Measurements from ENCODE around the gene MCOLN3. TPM values are rescaled to one million over a fixed set of nuclear protein-coding genes. Genes with fewer than 3 reads are reported as not detected.
A peak's percentile ranks its signal among the peaks of the same experiment; 100 is the strongest.
"Not testable (repeated sequence)": the region's sequence is repeated elsewhere in the genome, so short reads cannot be mapped to it uniquely, and the experiment has no call there.

The MCOLN3 gene
- total and polyA plus RNA-seq, 2 experiments from 2014 or later: 0.36 to 1.1 TPM

- Histone ChIP-seq H3K27ac (no peak overlapping the region), H3K9me3 (ENCODE audit: low read depth) (no peaks in the 10 kb centered on the region), H3K27me3 (peaks cover 6% of the 10 kb centered on the region), H3K4me3 (no peak overlapping the region), H3K4me1 (ENCODE audit: low read depth) (no peaks in the 10 kb centered on the region), H3K36me3 (no peaks in the 10 kb centered on the region)
- TF ChIP-seq, protein P1, sequence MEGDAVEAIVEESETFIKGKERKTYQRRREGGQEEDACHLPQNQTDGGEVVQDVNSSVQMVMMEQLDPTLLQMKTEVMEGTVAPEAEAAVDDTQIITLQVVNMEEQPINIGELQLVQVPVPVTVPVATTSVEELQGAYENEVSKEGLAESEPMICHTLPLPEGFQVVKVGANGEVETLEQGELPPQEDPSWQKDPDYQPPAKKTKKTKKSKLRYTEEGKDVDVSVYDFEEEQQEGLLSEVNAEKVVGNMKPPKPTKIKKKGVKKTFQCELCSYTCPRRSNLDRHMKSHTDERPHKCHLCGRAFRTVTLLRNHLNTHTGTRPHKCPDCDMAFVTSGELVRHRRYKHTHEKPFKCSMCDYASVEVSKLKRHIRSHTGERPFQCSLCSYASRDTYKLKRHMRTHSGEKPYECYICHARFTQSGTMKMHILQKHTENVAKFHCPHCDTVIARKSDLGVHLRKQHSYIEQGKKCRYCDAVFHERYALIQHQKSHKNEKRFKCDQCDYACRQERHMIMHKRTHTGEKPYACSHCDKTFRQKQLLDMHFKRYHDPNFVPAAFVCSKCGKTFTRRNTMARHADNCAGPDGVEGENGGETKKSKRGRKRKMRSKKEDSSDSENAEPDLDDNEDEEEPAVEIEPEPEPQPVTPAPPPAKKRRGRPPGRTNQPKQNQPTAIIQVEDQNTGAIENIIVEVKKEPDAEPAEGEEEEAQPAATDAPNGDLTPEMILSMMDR (IDR thresholded peaks at IDR 0.05; ENCODE audit: low read depth, low read length): no peak
- no peak for DNase-seq (ENCODE audit: low read depth in 1 of 2, low spot score in 1 of 2)
These were observed 59.7 kb downstream of the MCOLN3 start for GRCh38 chr1:84988588-84988987.

- H3K9me3 ChIP-seq (ENCODE audit: low read depth); H3K27me3 ChIP-seq; DNase-seq (ENCODE audit: low read depth in 1 of 2, low spot score in 1 of 2): not testable (repeated sequence)
These were observed 61.7 kb downstream of the MCOLN3 start for GRCh38 chr1:84986561-84986960.

DNA sequence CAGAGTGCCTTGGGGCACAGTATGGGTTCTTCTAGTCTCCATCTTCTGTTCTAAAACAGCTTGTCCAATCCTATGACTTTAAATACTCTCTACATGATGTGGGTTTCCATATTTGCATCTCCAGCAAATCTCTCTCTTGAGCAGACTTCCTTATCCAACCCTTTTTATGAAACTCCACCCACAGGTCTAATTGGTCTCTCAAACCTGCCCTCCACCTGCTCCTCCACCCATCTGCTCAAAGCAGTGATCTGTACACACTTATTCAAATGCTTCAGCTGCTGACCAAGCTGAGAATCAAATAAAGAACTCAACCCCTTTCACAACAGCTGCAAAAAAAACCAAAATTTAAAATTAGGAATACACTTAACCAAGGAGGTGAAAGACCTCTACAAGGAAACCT, 62.9 kb downstream of the MCOLN3 start:
- no peak overlapping the region for H3K27ac ChIP-seq
- H3K9me3 ChIP-seq (ENCODE audit: low read depth): no peaks in the 10 kb centered on the region
- H3K27me3 ChIP-seq: no peaks in the 10 kb centered on the region
- DNase-seq (ENCODE audit: low read depth in 1 of 2, low spot score in 1 of 2): no peak
- no peak overlapping the region for H3K4me3 ChIP-seq
- TF ChIP-seq, protein P1 (IDR thresholded peaks at IDR 0.05; ENCODE audit: low read depth, low read length): no peak
- no peaks in the 10 kb centered on the region for H3K36me3 ChIP-seq
- no peaks in the 10 kb centered on the region for H3K4me1 ChIP-seq (ENCODE audit: low read depth)

More at GRCh38 chr1:84986561-84986960, 61.7 kb downstream of the MCOLN3 start:
- not testable (repeated sequence) for H3K36me3 ChIP-seq; H3K27ac ChIP-seq; H3K4me3 ChIP-seq; H3K4me1 ChIP-seq (ENCODE audit: low read depth)

- Histone ChIP-seq H3K4me1 (ENCODE audit: low read depth) (no peaks in the 10 kb centered on the region), H3K36me3 (no peaks in the 10 kb centered on the region), H3K27me3 (no peaks in the 10 kb centered on the region), H3K4me3 (no peak overlapping the region), H3K9me3 (ENCODE audit: low read depth) (no peaks in the 10 kb centered on the region), H3K27ac (no peak overlapping the region)
- DNase-seq (ENCODE audit: low read depth in 1 of 2, low spot score in 1 of 2): no peak
- TF ChIP-seq, protein P1 (IDR thresholded peaks at IDR 0.05; ENCODE audit: low read depth, low read length): no peak
These were observed 65.9 kb downstream of the MCOLN3 start for GRCh38 chr1:84982395-84982794.

DNA sequence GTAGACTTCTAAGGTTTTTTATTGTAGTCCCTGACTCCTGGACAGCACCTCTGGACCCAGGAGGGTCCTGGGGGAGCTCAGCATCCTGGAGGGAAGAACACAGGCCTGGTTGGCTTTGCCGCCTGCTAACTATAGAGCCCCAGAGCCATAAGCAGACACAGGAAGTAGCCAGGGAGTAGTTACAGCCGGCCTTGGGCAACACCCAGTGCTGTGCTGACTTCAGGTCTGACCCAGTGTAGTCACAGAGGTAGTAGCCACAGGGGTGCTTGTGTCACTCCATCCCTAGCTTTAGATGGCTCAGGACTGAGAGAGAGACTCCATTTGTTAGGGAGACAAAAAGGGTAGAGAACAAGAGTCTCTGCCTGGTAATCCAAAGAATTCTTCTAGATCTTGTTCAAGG, 73.3 kb downstream of the MCOLN3 start:
- Histone ChIP-seq H3K27ac (no peak overlapping the region), H3K9me3 (ENCODE audit: low read depth) (no peaks in the 10 kb centered on the region), H3K36me3 (no peaks in the 10 kb centered on the region), H3K27me3 (no peaks in the 10 kb centered on the region), H3K4me3 (no peak overlapping the region), H3K4me1 (ENCODE audit: low read depth) (no peaks in the 10 kb centered on the region)
- TF ChIP-seq, protein P1 (IDR thresholded peaks at IDR 0.05; ENCODE audit: low read depth, low read length): no peak
- no peak for DNase-seq (ENCODE audit: low read depth in 1 of 2, low spot score in 1 of 2)

GRCh38 chr1:84973498-84974334, 74.6 kb downstream of the MCOLN3 start:
- Histone ChIP-seq H3K36me3 (no peaks in the 10 kb centered on the region), H3K4me3 (no peak overlapping the region), H3K27ac (no peak overlapping the region), H3K4me1 (ENCODE audit: low read depth) (no peaks in the 10 kb centered on the region), H3K27me3 (no peaks in the 10 kb centered on the region), H3K9me3 (ENCODE audit: low read depth) (no peaks in the 10 kb centered on the region)
- TF ChIP-seq, protein P1 (IDR thresholded peaks at IDR 0.05; ENCODE audit: low read depth, low read length): no peak
- DNase-seq (ENCODE audit: low read depth in 1 of 2, low spot score in 1 of 2): peak in 1 of 2 donors; percentile 57

All from cardiac muscle cell (in vitro differentiated cells and primary cell).